HG03103 (cell line): ENCODE data around the gene PHC3.
A peak's percentile ranks its signal among the peaks of the same experiment; 100 is the strongest.
"Not testable (repeated sequence)": the region's sequence is repeated elsewhere in the genome, so short reads cannot be mapped to it uniquely, and the experiment has no call there.

Source experiments
- ATAC-seq: cut with Tn5 transposase; IDR thresholded peaks from one replicate; pipeline ENCODE4 v1.9.1; 2021; ENCODE audit warnings: low read depth; ENCODE audit not compliant: unreplicated experiment

PHC3 gene

DNA sequence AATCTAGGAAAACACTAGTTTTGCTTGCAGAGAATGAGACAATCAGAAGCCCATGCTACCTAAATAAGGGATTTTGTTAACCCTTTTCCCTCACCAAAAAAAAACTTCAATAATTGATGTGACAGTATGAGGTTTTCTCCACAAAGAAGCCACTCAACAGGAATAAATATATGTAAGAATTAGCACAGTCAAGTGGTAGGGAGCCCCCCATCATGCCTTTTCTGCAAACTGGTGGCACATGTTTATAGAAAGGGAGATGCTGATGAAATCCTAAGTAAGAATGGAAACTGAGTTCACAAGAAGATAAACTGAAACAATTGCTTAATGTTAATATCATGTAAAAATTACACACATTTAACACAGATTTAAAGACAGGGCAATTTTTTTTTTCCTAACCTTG is 51.0 kb downstream of the PHC3 start:
- no peak for ATAC-seq

DNA sequence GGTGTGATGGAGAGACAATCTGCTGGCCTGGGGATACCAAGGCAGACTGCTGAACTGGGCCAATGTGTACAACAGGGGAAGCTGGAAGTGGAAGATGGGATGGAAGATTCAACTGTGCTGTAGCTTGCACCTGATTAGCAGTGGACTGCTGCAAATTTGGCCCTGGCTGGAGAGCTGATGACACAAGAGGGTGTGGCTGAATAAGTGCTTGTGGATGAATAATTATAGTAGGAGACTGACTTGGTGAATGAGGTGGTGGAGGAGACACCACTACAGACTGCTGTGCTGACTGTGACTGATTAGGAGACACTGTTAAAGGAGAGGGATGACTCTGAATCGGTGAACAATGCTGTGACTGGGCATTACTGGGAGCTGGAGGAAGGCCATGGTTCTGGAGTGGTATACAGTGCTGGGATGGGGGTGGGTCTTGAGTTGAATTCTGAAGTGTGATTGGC is 52.5 kb downstream of the PHC3 start:
- ATAC-seq, result peak; percentile 44

DNA sequence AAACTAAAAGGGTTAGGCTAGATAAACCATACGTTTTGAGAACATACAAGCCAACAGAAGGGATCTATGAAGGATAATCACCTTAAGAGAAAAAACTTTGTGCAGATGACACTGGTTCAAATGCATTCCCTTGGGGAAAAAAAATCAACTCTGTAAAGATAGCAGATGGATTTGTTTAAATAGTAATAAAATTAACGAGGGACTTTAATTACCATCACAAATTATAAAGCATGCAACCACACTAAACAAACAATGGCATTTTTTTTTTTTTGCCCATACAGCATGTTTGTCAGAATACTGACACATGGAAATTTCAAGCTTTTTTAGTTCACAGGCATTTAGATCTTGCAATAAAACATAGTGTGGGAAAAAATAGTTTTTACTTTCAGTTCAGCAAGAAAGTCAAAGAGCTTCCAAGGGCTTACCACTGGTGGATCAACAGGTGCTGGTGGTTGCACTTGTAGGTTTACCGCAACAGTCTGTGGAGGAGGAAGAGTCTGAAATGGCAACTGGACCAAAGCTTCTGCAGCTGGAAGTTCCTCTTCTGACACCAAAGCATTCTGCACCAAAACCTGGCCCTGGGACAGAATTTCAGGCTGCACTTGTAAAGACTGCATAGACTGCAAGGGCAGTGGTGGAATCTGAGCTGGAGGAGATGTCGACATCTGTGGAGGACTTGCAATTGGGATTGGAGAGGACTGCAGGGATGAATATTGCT is 53.1 kb downstream of the PHC3 start:
- peak; percentile 88 for ATAC-seq

DNA sequence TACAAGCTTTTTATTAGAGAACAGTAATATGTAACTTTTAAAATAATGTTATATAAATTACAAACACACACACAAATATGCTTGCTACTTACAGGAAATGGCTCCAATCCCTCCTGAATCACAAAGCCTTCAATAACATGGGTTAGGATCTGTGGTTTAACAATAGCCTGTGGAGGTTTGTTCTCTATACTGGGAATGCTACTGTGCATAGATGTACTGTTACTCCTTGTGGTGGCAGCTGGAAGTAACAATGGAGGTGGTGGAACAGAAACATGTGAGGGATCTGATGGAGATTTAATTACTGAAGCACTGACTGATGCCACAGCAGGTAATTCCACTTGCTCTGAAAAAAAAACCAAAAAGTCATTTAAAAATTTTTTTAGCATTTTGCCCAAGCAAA is 64.4 kb downstream of the PHC3 start:
- ATAC-seq, result no peak

DNA sequence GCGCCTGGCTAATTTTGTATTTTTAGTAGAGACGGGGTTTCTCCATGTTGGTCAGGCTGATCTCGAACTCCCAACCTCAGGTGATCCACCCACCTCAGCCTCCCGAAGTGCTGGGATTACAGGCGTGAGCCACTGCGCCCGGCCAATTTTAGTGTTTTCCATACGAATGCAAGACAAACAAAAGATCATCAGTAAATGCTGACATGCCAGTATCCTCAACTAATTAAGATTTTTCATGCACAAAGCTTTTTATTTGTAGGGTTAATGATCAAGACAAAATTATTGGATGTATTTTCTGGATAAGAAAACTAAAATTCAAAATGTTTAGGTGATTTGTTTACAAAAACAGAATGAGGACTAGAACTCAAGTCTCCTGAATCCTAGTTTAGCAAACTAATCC is 67.4 kb downstream of the PHC3 start:
- ATAC-seq, result not testable (repeated sequence)

DNA sequence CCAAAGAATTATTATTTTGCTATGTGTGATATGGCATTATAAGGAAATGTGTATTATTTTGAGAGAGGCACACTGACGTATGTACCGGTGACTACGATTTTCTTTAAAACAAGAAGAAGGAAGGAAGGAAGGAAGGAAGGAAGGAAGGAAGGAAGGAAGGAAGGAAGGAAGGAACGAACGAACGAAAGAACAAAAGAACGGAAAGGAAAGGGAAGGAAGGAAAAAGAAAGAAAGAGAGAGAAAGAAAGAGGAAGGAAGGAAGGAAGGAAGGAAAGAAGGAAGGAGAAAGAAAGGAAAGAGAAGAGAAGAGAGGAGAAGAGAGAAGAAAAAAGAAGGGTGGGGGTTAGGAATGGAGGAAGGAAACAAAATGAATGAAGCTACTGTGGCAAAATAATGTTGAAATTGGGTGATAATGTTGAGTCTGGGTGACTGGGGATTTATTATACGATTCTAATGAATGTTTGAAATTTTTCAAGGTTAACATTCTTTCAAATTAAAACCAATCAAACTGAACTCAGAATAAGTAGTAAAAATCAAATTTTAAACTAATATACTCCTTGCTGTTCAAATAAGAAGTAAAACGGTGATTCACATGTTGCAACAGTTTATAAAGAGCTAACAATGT is 70.3 kb downstream of the PHC3 start:
- ATAC-seq, result no peak

DNA sequence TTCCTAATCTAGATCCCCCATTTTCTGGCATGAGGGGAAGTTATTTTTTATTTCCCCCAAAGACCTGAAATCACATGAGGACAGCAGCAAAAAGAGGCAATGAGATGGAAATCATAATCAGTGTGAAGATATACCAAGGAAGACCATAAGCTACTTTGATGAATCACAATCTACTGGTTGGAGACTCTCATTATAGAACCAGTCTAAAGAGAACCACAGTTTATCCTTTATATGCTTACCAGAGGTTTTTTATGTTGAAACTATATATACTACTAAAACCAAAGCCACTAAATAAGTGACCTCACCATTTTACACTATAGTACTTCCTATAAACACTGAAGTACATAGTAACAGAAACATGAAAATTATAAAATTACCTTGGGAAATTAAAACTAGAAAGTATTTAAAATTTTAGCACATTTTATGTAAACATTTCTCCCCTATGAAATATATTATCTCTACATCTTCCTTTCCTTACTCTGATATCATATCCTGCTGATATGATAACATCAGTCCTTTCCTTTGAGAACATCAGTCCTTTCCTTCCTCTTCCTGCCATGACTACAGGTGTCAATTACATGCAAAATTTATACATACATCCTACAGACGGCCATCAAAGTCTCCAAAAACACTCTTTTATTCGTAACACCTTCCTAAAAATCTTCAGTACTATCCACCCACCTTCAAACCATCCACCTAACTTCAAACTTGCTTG is 71.8 kb downstream of the PHC3 start:
- no peak for ATAC-seq

DNA sequence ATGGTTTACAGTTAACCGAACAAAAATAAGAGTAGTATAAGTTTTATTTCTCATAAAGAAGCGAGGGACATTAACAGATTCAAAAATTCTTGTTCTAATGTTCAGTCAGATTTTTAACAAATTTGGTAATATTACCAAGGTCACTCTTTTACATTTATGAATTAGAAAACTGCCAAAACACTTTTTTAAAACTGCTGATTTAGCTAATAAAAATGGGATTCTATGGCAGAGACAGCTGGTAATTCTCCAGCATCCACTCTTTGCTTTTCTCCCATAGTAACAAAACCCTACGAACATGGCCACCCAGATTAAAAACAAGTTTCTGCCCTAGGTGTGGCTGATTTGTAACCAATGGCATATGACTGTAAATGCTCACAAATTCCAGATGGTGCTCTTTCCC is 72.6 kb downstream of the PHC3 start:
- no peak for ATAC-seq

DNA sequence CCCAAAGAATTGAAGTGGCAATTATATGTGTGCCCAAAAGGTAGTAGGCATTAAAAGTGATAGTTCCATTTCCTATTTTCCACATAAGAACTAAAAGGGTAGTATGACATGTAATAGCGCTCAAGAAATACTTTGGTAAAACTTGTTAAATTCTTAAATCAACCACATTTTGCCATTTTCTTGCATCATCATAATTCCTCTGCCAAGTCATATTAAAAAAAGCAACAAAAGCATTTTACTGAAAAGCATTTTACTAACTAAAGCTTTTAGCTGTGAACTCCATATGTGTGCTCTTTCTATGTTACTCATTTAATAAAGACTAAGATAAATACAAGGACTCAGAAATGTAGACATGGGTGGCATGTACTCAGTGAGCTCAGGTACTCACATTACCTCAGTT is 73.6 kb downstream of the PHC3 start:
- no peak for ATAC-seq

DNA sequence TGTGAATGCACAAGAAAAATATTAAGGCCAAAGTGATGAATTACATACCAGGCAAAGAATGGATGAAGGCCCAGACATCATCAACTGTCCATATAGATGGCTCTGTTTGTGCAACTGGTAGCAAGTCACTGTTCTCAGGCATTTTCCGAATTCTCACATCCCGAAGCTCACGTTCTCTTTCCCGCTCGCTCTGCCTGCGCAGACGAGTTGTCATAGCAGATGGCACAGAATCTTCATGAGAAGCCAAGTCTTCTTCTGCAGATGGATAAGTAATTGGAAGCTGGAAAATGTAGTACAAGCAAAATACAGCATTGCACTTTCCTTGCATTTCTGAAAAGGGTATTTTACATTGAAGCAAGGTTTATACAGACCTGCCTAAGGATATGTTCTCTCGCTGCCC is 79.1 kb downstream of the PHC3 start:
- ATAC-seq, result no peak

DNA sequence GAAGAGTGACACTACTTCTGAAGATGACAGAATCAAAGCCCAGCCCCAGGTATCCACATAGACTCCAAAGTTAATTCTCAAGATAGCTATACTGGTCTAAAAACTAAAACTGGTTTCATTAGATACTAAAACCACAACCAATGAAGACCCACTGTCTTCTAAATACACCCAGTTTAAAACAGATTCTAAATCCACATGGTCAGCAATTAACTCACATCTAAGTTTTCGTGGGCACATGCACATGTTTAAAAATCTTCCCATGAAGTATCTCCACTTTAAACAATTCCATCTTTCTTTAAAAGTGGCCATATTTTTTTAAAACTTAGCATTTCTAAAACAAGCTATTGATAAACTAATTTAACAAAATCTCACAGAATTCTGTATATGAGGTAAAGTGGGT is 80.6 kb downstream of the PHC3 start:
- no peak for ATAC-seq

DNA sequence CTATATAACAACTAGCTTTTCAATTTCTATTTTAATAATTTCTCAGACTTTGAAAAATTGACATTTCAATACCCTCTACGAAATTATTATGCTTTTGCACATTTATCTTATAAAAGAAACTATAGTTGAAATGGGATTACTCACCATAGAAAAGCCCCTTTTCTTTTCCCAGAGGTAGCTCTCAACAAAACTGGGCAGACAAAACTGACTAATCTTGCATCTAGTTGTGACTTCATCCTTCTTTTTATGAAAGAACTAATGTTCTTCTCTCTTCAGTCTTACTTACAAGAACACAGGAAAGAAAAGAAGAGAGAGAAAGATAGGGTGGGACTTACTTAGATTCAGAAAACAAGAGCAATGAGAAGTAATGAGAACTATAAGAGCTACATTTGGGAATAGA is 82.8 kb downstream of the PHC3 start:
- no peak for ATAC-seq

DNA sequence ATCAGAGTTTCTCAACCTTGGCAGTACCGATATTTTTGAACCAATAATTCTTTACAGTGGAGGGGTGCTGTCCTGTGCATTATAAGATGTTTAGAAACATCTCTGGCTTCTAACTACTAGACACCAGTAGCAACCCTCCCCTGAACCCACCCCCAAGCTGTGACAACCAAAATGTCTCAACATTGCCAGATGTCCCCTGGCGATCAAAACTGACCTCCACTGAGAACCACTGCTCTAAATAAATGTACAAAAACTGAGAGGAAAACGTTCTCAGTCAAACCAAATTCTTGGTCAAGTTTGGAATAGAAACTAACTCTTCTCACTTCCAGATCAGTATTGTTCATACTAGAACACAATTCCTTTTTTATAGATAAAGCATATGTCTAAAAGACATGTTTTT is 85.2 kb downstream of the PHC3 start:
- no peak for ATAC-seq

DNA sequence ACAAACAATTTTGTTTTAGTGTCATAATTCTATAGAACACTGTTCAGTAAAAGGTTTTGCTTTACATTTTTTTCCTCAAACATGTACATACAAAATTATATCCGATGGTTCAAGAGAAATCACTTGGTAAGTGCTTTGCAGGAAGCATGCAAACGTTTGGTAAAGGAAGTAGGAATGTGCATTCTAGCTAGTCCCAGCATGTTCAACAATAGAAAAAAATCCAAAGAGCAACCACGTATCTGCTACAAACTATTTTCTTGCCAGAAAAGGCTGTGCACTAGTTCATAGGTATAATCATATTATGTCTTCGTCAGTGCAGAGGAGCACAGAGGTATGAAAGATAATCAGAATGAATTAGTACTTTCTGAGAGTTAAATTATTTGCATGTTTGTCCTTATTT is 85.8 kb downstream of the PHC3 start:
- no peak for ATAC-seq

DNA sequence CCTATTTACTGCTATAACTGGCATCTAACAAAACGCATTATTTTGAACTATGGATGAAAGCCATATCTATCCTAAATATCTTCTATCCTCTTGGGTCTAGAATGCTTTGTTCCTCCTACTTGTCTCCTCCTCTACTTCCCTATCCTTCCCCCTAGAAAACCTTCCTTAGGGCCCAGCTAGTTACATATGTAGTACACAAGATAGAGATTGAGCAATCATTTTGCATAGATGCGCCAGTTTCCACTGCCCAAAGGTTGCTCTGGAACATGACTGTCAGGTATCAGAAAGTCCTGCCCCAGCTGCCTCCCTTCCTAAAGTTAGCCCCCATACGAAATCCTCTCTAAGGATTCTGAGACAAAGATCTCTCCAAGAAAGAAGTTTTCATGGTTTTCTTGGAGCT is 88.6 kb downstream of the PHC3 start:
- no peak for ATAC-seq

DNA sequence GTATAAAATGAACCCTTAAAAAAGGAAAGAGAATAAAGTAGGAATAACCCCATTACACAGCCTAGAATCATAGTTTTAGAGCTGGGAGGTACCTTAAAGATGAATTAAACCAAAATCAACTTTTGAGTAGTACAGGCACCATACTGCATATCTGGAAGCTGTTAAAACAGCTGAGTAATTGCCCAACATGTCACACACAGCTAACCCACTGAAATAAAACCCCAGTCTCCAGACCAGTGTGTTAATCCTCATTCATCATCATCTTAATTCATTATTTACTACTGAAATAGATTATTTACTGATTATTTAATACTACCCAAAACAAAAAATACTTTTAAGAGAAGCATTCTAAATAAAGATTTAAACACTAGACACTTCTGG is 90.9 kb downstream of the PHC3 start:
- no peak for ATAC-seq

DNA sequence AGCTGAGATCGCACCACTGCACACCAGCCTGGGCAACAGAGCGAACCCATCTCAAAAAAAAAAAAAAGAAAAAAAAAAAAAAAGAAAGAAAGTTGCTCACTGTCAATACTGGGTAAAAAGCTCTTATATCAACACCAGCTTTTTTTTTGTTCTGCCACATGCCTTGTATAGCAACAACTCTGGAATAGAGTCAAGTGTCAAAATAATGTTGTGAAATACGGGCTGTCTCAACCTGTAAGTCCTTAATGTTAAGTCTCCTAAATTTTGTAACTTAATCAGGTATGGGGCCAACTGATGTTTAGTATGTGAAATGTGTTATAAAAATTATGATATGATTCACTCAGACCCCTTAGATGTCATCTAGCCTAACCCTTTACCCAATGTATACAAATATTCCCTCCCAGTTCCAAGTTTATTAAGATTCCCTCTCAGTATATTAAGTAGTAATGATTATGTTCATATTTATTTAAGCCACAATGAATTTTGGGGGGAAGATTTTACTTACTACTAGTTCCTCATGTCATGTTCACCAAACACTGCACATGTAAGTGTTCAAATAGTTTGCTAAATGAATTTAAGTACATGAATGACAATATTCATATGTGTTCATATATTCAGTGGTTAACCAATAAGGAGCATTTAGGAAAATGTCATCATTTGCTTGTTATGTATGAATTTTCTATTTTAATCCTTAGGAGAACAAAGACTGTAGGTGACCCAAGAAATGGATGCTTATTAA is 91.5 kb downstream of the PHC3 start:
- ATAC-seq, result no peak

DNA sequence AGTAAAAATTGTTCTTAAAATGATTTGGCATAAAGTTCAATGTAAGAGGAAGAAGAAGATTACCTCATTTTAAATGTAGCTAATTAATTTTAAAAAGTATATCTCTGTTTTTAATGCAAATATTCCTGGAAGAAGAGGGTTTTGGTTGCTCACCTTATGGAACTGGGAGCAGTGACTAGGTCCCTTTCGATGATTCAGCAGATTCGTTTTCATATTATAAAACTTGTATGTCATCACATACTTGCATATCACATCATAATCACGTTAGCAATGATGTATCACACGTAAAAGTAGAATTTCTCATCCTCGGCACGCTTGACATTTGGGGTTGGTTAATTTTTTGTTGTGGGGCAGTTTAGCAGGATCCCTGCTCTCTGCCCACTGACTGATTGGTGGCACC is 96.1 kb downstream of the PHC3 start:
- no peak for ATAC-seq

DNA sequence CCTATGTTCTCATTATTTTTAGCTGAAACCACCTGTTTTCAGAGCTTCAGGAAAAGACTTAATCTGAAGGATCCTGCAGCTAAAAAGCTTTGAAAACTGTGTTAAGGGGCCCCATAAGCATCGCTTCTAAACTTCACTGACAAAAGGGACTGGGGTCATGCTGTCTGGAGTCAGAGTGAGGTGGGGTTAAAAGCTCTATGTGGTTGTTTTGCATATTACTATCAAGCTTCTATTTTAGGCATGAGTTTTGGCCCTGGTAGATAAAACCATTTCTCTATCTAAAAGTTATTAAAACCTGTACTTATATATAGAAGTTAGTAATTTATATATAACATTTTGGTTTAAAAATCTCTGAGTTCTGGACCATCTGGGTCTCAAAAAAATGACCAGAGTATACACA is 98.2 kb downstream of the PHC3 start:
- ATAC-seq, result no peak

DNA sequence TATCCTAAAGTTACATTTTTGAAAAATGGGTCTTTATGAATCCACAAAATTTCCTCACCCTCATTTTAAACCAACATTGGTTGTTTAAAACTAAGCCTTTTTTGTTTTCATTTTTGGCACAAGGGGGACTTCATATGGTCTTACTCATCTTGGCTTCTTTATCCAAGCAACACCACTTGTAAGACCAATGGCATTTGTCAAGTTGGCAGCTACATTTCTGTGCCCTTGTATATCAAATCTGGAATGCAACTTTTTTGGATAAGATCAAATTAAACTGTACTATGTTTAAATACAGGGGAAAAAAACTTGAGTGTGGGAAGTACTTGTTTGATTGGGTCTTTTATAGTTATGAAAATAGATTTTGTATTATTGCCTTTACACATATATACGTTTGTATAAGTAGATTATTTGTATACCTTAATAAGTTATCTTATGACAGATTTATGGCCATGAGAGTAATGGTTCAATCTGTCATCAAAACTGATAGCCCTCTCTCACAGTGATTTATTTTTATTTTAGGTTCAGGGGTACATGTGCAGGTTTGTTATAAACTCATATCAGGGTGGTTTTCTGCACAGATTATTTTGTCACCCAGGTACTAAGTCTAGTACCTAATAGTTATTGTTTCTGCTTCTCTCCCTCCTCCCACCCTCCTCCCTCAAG is 100.3 kb downstream of the PHC3 start:
- no peak for ATAC-seq

DNA sequence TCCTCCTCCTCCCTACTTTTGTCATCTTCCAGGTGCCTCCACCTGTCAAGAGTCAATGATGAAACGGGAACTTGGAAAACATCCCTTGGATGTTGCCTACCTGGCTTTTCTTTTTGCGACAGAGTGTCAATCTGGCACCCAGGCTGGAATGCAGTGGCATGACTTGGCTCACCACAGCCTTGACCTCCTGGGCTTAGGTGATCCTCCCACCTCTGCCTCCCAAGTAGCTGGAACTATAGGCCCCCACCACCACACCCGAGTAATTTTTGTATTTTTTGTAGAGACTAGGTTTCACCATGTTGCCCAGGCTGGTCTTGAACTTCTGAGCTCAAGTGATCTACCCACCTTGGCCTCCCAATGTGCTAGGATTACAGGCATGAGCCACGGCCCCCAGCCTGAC is 100.9 kb downstream of the PHC3 start:
- no peak for ATAC-seq
